Choroid plexus epithelial cell (primary cell): ENCODE measurements around the gene SYNJ2.
A peak's percentile ranks its signal among the peaks of the same experiment; 100 is the strongest.

ENCODE experiments used
- DNase-seq: peaks from one replicate; pipeline ENCODE4 v3.0.0-alpha.2; 2010; ENCODE audit warnings: low read depth
- H3K4me3 ChIP-seq: 2 replicates; pipeline ENCODE4 v1.5.1; 2011; ENCODE audit warnings: low read depth, mild to moderate bottlenecking, control low read depth, low read length, moderate library complexity
- TF ChIP-seq, protein P1 (sequence below): conservative IDR thresholded peaks from 2 replicates; pipeline ENCODE4 v1.5.1; 2011; ENCODE audit warnings: low read depth, mild to moderate bottlenecking, control low read depth, inconsistent platforms, low read length, moderate library complexity

The SYNJ2 gene

DNA sequence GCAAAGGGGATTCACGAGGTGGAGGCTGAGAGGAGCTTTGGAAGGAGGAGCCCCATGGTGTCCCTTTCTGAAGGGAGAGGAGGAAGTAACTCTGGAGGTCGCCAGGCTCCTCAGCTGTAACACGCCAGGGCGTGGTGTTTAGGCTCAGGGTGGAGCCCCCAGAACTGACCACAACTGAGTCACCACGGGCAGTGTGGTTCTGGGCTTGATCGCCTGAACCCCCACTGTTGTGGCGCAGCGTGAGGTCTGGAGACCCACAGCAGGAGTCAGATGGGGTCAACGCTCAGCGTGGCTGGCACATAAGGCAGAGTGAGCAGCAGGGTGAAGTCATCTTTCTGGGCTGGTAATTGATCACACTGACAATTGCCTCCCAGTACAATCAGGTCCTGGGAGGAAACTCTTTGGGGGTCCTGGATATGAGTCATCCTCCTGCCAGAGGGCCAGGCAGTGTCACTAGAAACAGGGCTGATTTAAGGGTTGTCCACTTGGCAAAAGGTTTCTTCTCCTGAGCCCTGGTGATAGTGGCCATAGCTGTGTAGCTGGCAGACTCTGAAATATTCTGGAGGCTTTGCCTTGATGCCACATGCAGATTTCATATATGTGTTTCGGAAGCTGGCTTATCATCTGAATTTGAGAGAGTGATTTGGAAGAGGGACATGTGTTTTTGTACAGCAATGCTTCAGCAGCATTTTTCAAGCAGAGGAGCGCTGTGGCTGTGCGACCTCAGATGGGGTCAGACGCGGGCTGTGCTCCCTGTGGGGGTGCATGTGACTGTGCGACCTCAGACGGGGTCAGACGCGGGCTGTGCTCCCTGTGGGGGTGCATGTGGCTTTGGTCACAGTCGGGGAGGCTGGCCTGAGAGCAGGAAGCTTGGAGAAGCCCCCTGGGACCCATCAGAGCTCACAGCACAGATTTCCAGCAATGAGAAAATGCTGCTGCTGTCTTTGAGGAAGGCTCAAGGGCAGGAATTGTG, 50.0 kb downstream of the SYNJ2 start:
- peak; percentile 90 for DNase-seq
- no peak overlapping the region for H3K4me3 ChIP-seq

GRCh38 chr6:158032354-158032733, 50.7 kb downstream of the SYNJ2 start:
- no peak overlapping the region for H3K4me3 ChIP-seq
- DNase-seq = no peak
- TF ChIP-seq, protein P1, sequence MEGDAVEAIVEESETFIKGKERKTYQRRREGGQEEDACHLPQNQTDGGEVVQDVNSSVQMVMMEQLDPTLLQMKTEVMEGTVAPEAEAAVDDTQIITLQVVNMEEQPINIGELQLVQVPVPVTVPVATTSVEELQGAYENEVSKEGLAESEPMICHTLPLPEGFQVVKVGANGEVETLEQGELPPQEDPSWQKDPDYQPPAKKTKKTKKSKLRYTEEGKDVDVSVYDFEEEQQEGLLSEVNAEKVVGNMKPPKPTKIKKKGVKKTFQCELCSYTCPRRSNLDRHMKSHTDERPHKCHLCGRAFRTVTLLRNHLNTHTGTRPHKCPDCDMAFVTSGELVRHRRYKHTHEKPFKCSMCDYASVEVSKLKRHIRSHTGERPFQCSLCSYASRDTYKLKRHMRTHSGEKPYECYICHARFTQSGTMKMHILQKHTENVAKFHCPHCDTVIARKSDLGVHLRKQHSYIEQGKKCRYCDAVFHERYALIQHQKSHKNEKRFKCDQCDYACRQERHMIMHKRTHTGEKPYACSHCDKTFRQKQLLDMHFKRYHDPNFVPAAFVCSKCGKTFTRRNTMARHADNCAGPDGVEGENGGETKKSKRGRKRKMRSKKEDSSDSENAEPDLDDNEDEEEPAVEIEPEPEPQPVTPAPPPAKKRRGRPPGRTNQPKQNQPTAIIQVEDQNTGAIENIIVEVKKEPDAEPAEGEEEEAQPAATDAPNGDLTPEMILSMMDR = no peak

More for the DNA sequence above, 50.0 kb downstream of the SYNJ2 start:
- TF ChIP-seq, protein P1 = no peak

DNA sequence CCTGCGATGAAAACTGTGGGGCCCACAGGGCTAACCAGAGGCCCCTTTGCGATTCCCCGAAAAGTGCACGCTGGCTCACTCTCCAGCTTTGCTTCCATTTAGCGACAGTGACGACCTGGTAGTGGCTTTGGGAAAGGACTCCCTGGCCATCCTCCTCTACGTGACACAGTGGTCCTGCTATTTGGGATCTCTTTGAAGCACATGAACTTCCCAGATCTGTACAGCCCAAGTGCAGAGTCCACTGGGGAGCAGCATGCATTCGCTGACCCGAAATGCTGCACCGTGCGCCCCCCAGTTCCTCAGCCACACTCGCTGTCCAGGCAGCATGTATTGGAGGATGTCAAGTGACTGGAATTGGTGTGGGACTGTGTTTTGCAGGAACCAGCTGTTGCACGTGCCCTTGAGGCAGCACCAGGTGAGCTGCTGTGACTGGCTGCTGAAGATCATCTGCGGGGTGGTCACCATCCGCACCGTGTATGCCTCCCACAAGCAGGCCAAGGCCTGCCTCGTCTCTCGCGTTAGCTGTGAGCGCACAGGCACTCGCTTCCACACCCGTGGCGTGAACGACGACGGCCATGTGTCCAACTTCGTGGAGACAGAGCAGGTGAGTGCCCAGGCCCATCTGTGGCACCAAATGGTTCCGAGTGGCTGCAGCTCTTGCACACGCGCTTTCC, 51.6 kb downstream of the SYNJ2 start:
- TF ChIP-seq, protein P1 = no peak
- no peak for DNase-seq
- no peak overlapping the region for H3K4me3 ChIP-seq

- no peak overlapping the region for H3K4me3 ChIP-seq
- DNase-seq = no peak
- TF ChIP-seq, protein P1 = no peak
Measured at GRCh38 chr6:158033751-158034702, 52.4 kb downstream of the SYNJ2 start.

- DNase-seq = no peak
- TF ChIP-seq, protein P1 = no peak
Measured at GRCh38 chr6:158036261-158036660, 54.6 kb downstream of the SYNJ2 start.

DNA sequence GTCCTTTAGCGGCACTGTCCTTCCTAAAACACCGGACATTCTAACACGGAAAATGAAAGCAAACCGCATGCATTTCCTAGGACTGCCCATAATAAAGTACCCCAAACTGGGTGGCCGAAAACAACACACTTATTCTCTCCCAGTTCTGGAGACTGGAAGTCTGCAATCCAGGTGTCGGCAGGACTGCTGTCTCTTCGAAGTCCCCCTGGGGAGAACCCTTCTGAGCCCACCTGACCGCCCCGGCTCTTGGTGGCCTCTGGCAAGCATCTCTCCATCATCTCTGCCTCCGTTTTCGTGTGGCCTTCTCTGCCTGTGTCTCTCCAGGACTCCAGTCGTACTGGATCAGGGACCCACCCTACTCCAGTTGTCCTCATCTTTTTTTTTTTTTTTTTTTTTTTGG, 55.4 kb downstream of the SYNJ2 start:
- no peak for DNase-seq
- no peak overlapping the region for H3K4me3 ChIP-seq
- TF ChIP-seq, protein P1 = no peak

More at GRCh38 chr6:158036261-158036660, 54.6 kb downstream of the SYNJ2 start:
- H3K4me3 ChIP-seq = no peak overlapping the region
